Loucy (cell line): Measurements from ENCODE around the gene VPS8.

ENCODE experiments used
- H2AFZ ChIP-seq: fragments of 200-600 bp; sonication (generic); 2 replicates; pipeline ENCODE4 v1.6.0; 2016; ENCODE audit warnings: antibody characterized with exemption, mild to moderate bottlenecking, low read length, moderate library complexity
- H3F3A ChIP-seq: fragments of 200-600 bp; 2 replicates; pipeline ENCODE4 v1.6.0; 2016; ENCODE audit warnings: antibody characterized with exemption, low read depth, mild to moderate bottlenecking
- H3K27me3 ChIP-seq: fragments of 200-600 bp; sonication (generic); 2 replicates; pipeline ENCODE4 v1.6.1; 2014; ENCODE audit warnings: low read length, mild to moderate bottlenecking; ENCODE audit not compliant: insufficient read depth, poor library complexity, severe bottlenecking
- H3K36me3 ChIP-seq: fragments of 200-600 bp; sonication (generic); 2 replicates; pipeline ENCODE4 v1.6.1; 2016; ENCODE audit warnings: low read length; ENCODE audit not compliant: insufficient read depth
- H3K4me1 ChIP-seq: fragments of 200-600 bp; sonication (generic); 2 replicates; pipeline ENCODE4 v1.5.1; 2014; ENCODE audit warnings: low read length, mild to moderate bottlenecking; ENCODE audit not compliant: insufficient read depth, poor library complexity, severe bottlenecking
- H3K4me2 ChIP-seq: fragments of 200-600 bp; sonication (generic); 2 replicates; pipeline ENCODE4 v1.6.0; 2014; ENCODE audit warnings: antibody characterized with exemption, low read length, low read depth, mild to moderate bottlenecking; ENCODE audit not compliant: poor library complexity, severe bottlenecking
- H3K4me3 ChIP-seq: fragments of 200-600 bp; sonication (generic); 2 replicates; pipeline ENCODE4 v1.5.1; 2014; ENCODE audit warnings: low read length, mild to moderate bottlenecking, mixed read lengths; ENCODE audit not compliant: poor library complexity, severe bottlenecking
- H3K79me2 ChIP-seq: fragments of 200-600 bp; sonication (generic); 2 replicates; pipeline ENCODE4 v1.6.1; 2014; ENCODE audit warnings: low read length; ENCODE audit not compliant: insufficient read depth
- H3K9ac ChIP-seq: fragments of 200-600 bp; sonication (generic); 2 replicates; pipeline ENCODE4 v1.6.0; 2014; ENCODE audit warnings: mild to moderate bottlenecking, low read depth, low read length, moderate library complexity; ENCODE audit not compliant: poor library complexity, severe bottlenecking
- H3K9me2 ChIP-seq: fragments of 200-600 bp; sonication (generic); replicated peaks from 2 replicates; pipeline ENCODE4 v1.6.1; 2016; ENCODE audit warnings: low read depth, low read length, mixed read lengths
- H3K9me3 ChIP-seq: fragments of 200-600 bp; sonication (generic); 2 replicates; pipeline ENCODE4 v1.6.1; 2014; ENCODE audit warnings: mild to moderate bottlenecking, antibody characterized with exemption, low read length, low read depth; ENCODE audit not compliant: insufficient read depth
- H4K20me1 ChIP-seq: fragments of 200-600 bp; sonication (generic); 2 replicates; pipeline ENCODE4 v1.6.0; 2014; ENCODE audit warnings: antibody characterized with exemption, low read length, mild to moderate bottlenecking; ENCODE audit not compliant: insufficient read depth, poor library complexity, severe bottlenecking
- EZH2phosphoT487 ChIP-seq: fragments of 200-600 bp; IDR thresholded peaks from 2 replicates; pipeline ENCODE4 v1.6.1; 2018; ENCODE audit warnings: antibody characterized with exemption, mild to moderate bottlenecking, moderate library complexity, borderline replicate concordance
- TF ChIP-seq, protein P1 (sequence below): fragments of 200-600 bp; sonication (generic); conservative IDR thresholded peaks from 2 replicates; pipeline ENCODE4 v1.5.1; 2014; ENCODE audit warnings: mild to moderate bottlenecking, antibody characterized with exemption, low read length

The VPS8 gene

GRCh38 chr3:184771301-184772127 is 40.5 kb upstream of the VPS8 start:
- no peak overlapping the region for H2AFZ ChIP-seq
- no peak overlapping the region for H3K4me2 ChIP-seq
- no peak overlapping the region for H3K9ac ChIP-seq
- TF ChIP-seq EZH2phosphoT487: no peak
- TF ChIP-seq, protein P1, sequence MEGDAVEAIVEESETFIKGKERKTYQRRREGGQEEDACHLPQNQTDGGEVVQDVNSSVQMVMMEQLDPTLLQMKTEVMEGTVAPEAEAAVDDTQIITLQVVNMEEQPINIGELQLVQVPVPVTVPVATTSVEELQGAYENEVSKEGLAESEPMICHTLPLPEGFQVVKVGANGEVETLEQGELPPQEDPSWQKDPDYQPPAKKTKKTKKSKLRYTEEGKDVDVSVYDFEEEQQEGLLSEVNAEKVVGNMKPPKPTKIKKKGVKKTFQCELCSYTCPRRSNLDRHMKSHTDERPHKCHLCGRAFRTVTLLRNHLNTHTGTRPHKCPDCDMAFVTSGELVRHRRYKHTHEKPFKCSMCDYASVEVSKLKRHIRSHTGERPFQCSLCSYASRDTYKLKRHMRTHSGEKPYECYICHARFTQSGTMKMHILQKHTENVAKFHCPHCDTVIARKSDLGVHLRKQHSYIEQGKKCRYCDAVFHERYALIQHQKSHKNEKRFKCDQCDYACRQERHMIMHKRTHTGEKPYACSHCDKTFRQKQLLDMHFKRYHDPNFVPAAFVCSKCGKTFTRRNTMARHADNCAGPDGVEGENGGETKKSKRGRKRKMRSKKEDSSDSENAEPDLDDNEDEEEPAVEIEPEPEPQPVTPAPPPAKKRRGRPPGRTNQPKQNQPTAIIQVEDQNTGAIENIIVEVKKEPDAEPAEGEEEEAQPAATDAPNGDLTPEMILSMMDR: no peak
- H3K9me3 ChIP-seq: no peaks in the 10 kb centered on the region
- no peak overlapping the region for H3K4me3 ChIP-seq
- no peaks in the 10 kb centered on the region for H3K79me2 ChIP-seq
- H3F3A ChIP-seq: no peaks in the 10 kb centered on the region
- H3K4me1 ChIP-seq: no peaks in the 10 kb centered on the region
- H3K36me3 ChIP-seq: no peaks in the 10 kb centered on the region
- H3K9me2 ChIP-seq: no peaks in the 10 kb centered on the region
- H3K27me3 ChIP-seq: no peaks in the 10 kb centered on the region
- no peaks in the 10 kb centered on the region for H4K20me1 ChIP-seq

- no peak overlapping the region for H3K9ac ChIP-seq
- no peaks in the 10 kb centered on the region for H3K79me2 ChIP-seq
- no peak overlapping the region for H3K4me2 ChIP-seq
- H4K20me1 ChIP-seq: no peaks in the 10 kb centered on the region
- TF ChIP-seq EZH2phosphoT487: no peak
- TF ChIP-seq, protein P1: no peak
- no peaks in the 10 kb centered on the region for H3K9me2 ChIP-seq
- no peaks in the 10 kb centered on the region for H3K9me3 ChIP-seq
- H3F3A ChIP-seq: no peaks in the 10 kb centered on the region
- no peak overlapping the region for H3K4me3 ChIP-seq
- no peaks in the 10 kb centered on the region for H3K27me3 ChIP-seq
- no peak overlapping the region for H2AFZ ChIP-seq
- H3K4me1 ChIP-seq: no peaks in the 10 kb centered on the region
- H3K36me3 ChIP-seq: no peaks in the 10 kb centered on the region
These were observed 39.2 kb upstream of the VPS8 start for GRCh38 chr3:184772667-184773272.

GRCh38 chr3:184773283-184774186 is 38.4 kb upstream of the VPS8 start:
- no peak overlapping the region for H3K4me2 ChIP-seq
- no peaks in the 10 kb centered on the region for H3K27me3 ChIP-seq
- H3K4me3 ChIP-seq: no peak overlapping the region
- H4K20me1 ChIP-seq: no peaks in the 10 kb centered on the region
- H3K4me1 ChIP-seq: no peaks in the 10 kb centered on the region
- no peaks in the 10 kb centered on the region for H3K36me3 ChIP-seq
- H3K79me2 ChIP-seq: no peaks in the 10 kb centered on the region
- no peak overlapping the region for H3K9ac ChIP-seq
- H3K9me3 ChIP-seq: no peaks in the 10 kb centered on the region
- H3F3A ChIP-seq: no peaks in the 10 kb centered on the region
- H3K9me2 ChIP-seq: no peaks in the 10 kb centered on the region
- TF ChIP-seq EZH2phosphoT487: no peak
- TF ChIP-seq, protein P1: no peak
- no peak overlapping the region for H2AFZ ChIP-seq
